GM08714 (cell line): ENCODE results near the gene LINC01488.

Source experiments
- H3K4me3 ChIP-seq: fragments of 200-500 bp; sonication (Bioruptor generic); 2 replicates; pipeline ENCODE4 v1.5.1; 2014; ENCODE audit warnings: mild to moderate bottlenecking, low read length, inconsistent platforms
- ZNF274 ChIP-seq: IDR thresholded peaks from 2 replicates; pipeline ENCODE4 v1.6.1; 2012; ENCODE audit warnings: mild to moderate bottlenecking, low read depth, low read length

Gene LINC01488

GRCh38 chr11:69495441-69496201 is 14.2 kb downstream of the LINC01488 start:
- no peak overlapping the region for H3K4me3 ChIP-seq
- no peak for TF ChIP-seq ZNF274

GRCh38 chr11:69496202-69496557 is 14.7 kb downstream of the LINC01488 start:
- no peak for TF ChIP-seq ZNF274
- no peak overlapping the region for H3K4me3 ChIP-seq

- no peak for TF ChIP-seq ZNF274
- H3K4me3 ChIP-seq = no peak overlapping the region
Observed at GRCh38 chr11:69496631-69497220, 15.3 kb downstream of the LINC01488 start.

GRCh38 chr11:69497221-69497787 is 15.8 kb downstream of the LINC01488 start:
- H3K4me3 ChIP-seq = no peak overlapping the region
- TF ChIP-seq ZNF274 = no peak

- no peak for TF ChIP-seq ZNF274
- no peak overlapping the region for H3K4me3 ChIP-seq
Observed at GRCh38 chr11:69498614-69499175, 17.2 kb downstream of the LINC01488 start.

- H3K4me3 ChIP-seq = no peak overlapping the region
- no peak for TF ChIP-seq ZNF274
Observed at GRCh38 chr11:69499186-69499917, 17.9 kb downstream of the LINC01488 start.

GRCh38 chr11:69499918-69500284 is 18.4 kb downstream of the LINC01488 start:
- no peak overlapping the region for H3K4me3 ChIP-seq
- TF ChIP-seq ZNF274 = no peak

GRCh38 chr11:69500285-69501120 is 19.0 kb downstream of the LINC01488 start:
- no peak overlapping the region for H3K4me3 ChIP-seq
- no peak for TF ChIP-seq ZNF274

- no peak for TF ChIP-seq ZNF274
- no peak overlapping the region for H3K4me3 ChIP-seq
Observed at GRCh38 chr11:69501121-69501489, 19.6 kb downstream of the LINC01488 start.

GRCh38 chr11:69501891-69502860 is 20.7 kb downstream of the LINC01488 start:
- H3K4me3 ChIP-seq = no peak overlapping the region
- no peak for TF ChIP-seq ZNF274

GRCh38 chr11:69504127-69504526 is 22.7 kb downstream of the LINC01488 start:
- no peak for TF ChIP-seq ZNF274

GRCh38 chr11:69504576-69505335 is 23.3 kb downstream of the LINC01488 start:
- no peak for TF ChIP-seq ZNF274

More at GRCh38 chr11:69504127-69504526, 22.7 kb downstream of the LINC01488 start:
- no peak overlapping the region for H3K4me3 ChIP-seq

More at GRCh38 chr11:69504576-69505335, 23.3 kb downstream of the LINC01488 start:
- H3K4me3 ChIP-seq = no peak overlapping the region
